GM18867 (cell line): ENCODE results near the gene ZFP62.
"Not testable (repeated sequence)": the region's sequence is repeated elsewhere in the genome, so short reads cannot be mapped to it uniquely, and the experiment has no call there.

Experiments used
- ATAC-seq: cut with Tn5 transposase; IDR thresholded peaks from one replicate; pipeline ENCODE4 v1.9.1; 2021; ENCODE audit warnings: mild to moderate bottlenecking, moderate library complexity; ENCODE audit not compliant: unreplicated experiment

Gene ZFP62

DNA sequence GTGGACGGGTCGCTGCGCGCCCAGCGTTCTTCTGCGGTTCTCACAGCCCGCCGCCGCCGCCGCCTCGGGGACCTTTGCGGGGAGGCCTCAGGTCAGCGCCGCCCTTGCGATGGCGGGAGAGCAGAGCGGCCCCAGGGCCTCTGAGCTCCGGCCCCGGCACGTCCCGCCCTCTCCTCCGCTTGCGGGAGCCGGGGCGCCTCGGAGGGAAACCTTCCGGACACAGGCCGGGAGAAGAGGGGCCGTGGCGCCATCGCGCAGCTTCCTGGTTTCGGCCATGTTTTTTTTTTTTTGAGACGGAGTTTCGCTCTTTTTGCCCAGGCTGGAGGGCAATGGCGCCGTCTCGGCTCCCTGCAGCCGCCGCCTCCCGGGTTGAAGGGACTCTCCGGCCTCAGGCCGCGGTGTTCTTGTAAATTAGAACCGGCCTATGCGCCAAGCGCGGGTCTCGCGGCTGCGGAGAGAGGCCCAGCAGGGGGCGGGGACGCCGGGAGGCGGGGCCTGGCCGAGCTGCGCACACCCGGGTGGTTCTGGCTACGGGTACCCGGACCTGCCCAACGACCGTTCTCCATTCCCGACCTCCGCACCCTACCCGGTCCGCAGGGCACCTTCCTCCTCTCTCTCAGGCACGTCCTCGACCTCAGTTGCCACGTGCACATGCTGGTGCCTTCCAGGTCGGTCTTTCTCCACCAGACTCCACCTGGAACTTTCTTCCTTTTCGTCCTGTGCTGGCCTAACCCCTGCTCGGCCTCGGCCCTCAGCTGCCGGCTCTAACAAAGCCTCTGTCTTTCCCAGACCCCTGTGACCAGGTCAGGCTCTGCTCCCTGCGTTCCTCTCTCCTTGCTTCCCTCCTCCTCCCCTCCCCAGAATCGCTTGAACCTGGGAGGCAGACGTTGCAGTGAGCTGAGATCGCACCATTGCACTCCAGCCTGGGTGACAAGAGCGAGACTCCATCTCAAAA lies 29.7 kb downstream of the ZFP62 start:
- peak; percentile 68 for ATAC-seq

DNA sequence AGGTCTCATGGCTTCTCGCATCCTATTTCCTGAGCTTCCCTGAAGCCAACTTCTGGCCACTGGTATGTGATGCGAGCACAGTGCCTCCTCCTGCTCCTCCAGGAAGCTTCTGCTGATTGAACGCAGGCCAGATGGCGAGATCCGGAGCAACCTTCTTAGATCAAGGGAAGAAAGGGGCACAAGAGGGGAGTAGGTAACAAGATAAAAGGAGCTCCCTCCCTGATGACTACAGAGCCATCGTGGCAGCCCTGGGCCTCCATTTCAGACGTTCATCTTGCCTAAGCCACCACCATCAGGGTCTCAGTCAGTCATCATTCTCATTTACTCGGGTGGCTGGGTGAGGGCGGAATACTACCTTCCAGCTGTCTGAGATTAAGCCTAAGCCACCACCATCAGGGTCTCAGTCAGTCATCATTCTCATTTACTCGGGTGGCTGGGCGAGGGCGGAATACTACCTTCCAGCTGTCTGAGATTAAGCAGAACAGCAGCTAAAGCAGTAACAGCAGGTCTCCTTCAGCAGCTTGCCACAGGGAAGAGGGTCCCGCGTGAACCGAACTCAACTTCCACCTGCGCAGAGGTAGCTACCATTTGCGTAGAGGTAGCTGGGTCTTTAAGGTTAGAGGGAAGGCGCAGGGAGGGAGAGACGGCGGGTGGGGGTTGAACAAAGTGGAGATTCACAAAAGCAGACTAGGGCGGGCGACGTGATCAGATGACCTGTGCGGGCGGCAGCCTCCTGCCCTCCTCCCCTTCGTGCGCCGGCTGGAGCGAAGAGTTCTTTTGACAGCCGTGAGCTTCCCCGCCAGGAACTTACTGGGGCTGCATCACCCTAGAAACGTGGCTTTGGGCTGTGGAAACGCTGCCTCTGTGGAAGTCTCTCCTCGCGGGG lies 30.6 kb downstream of the ZFP62 start:
- ATAC-seq: peak; percentile 51

DNA sequence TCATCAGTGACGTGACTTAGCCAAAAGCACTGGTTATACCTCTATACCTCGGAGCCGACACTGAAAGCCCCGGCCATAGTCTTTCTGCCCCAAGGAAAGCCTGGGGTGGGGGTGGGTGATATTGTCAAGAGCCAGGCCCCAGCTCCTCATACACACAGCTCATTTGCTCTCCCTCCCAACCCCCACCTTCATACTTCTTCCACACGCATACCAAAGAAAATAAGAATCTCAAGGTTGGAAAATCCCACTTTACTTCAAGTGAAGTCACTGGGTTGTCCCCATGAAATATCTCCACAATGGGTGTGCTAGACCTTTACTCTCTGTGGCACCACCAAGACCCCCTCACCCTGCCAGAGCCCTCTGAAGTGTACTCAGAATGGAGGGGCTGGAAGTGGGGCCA lies 31.4 kb downstream of the ZFP62 start:
- ATAC-seq: no peak

DNA sequence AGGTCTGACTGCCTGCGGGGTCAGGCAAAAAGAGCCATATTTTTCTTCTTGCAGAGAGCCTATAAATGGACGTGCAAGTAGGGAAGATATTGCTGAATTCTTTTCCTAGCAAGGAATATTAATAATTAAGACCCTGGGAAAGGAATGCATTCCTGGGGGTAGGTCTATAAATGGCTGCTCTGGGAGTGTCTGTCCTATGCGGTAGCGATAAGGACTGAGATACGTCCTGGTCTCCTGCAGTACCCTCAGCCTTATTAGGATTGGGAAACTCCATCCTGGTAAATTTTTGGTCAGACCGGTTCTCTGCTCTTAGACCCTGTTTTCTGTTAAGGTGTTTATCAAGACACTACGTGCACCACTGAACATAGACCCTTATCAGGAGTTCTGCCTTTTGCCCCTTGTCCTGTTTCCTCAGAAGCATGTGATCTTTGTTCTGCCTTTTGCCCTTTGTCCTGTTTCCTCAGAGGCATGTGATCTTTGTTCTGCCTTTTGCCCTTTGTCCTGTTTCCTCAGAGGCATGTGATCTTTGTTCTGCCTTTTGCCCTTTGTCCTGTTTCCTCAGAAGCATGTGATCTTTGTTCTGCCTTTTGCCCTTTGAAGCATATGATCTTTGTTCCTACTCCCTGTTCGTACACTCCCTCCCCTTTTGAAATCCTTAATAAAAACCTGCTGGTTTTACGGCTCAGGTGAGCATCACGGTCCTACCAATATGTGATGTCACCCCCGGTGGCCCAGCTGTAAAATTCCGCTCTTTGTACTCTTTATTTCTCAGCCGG lies 32.1 kb downstream of the ZFP62 start:
- ATAC-seq: not testable (repeated sequence)

DNA sequence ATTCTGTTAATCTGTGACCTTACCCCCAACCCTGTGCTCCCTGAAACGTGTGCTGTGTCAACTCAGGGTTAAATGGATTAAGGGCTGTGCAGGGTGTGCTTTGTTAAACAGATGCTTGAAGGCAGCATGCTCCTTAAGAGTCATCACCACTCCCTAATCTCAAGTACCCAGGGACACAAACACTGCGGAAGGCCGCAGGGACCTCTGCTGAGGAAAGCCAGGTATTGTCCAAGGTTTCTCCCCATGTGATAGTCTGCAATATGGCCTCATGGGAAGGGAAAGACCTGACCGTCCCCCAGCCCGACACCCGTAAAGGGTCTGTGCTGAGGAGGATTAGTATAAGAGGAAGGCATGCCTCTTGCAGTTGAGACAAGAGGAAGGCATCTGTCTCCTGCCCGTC lies 33.7 kb downstream of the ZFP62 start:
- ATAC-seq: not testable (repeated sequence)

DNA sequence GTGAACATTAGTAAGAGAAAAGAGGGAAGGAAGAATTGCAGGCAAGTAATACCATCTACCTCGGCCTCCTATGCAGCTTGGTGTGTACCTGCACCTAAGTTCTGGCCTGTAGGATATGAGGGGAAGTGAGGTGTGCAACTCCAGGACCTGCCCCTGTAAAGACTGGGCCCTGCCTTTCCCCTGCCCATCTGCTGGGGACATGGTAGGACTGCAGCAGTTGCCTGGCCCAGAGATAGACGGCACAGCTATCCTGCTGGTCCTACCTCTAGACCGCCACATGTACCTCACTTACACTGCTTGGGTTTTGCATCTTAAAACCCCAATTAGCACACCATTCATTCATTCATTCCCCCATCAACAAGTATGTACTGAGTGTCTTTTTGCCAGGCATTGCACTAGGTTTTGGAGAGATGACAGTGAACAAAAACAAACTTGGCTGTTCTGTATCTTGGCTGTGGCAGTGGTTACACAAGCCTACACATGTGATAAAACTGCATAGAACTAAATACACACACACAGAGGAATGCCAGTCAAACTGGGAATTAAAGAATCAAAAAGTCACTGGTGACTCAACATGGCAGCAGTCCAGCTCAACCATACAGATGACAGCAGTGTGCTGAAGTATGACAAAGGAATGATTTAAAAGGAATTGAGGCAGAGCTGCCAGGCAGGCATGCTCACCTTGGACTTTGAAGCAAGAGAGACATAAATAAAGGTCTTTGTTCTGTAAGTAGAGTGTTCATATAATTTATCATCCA lies 35.1 kb downstream of the ZFP62 start:
- ATAC-seq: no peak

DNA sequence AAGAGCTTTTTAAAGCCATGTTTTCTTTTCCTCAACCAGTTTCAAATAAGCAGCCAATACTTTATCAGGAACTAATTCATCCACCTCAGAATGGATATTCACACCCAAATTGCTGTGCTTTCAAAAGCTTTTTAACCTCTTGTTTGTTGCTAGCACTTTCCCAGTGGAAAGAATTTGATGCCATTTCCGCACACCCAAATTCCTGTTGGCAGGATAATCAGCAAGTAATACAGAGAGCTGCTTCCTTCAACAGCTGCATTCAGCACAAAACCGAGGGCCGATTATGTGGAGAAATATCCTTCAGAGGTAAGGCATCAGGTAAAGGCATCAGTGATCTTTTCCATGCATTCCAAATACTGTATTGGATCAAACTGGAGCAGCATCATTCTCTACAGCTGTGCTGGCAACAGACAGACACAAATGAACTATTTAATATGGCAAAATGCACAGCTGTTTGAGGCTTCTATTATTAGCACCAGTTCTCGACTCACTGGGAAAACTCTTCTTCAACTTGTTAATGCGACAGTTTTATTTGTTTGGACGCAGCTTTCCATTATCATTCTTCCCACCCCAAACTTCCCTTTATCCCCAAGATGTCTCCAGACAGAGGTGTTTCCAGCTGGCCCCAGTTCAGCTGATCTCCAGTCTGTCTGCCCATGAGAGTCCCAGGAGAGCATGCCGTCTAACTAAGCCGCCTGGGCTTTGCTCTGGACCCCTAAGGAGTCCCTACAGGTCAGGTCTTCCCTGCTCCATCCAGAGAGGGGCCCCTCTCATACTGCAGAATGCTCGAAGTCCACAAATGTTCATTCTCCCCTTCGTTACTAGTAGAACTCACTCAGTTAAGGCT lies 36.2 kb downstream of the ZFP62 start:
- ATAC-seq: no peak

DNA sequence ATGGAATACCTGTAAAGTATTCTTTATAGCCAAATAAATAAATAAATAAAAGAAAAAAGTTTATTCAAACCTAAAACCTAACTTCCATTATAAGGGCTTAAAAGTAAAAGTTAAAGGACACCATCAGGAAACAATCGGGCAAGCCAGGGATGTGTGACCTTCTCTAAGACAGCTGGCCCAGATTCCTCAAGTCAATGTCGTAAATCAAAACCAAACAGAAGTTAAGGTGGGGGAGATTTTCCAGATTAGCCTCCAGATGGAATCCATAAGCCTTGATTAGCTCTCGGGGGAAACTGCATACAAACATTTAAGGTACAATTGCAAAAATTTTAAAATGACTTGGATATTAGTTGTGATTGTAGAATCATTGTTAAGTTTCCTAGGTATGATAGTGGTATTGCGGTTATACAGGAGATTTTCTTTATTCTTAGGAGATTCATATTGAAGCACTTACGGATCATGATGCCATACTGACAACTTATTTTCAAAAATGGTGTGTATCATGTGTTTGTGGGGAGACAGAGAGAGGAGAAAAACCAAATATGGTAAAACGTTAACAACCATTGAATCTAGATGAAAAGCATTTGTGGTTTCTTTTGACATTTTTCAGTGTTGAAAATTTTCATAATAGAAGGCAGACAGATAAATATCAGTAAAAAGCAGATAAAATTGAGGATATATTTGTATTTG lies 37.0 kb downstream of the ZFP62 start:
- ATAC-seq: no peak

DNA sequence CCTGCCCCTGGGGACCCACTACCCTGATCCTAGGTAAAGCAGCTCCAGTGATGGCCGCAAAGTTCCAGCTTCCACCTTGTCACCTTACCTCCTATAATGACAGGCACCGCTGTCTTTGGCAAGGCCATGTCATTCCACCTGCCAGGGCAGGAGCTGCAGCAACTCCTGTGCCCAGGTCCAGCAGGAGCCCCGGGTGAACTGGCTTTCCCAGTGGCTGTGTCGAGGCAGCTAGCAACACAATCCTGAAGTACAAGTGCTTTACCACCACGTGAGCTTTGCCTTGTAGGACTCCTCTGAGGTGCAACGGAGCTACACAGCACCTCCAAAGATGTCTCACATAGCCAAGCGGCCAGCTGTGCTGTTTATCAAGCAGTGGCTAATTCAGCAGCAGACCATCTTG lies 37.7 kb downstream of the ZFP62 start:
- no peak for ATAC-seq

DNA sequence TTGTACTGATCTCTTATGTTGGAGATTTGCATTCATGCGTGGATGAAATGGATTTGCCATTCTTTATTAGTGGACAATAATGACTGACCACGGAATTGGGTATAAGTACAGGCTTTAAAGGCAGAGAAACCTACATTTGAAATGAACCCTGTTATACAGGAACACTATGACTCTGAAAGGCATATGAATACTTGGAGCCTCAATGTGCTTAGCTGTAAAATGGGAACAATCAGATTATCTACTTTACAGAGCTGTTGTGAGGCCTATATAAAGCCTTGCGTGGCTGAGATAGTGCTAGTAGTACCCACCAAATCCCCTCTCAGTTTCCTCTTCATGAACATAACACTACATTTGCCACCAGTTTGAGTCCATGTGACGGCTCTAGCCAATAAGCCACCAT lies 39.5 kb downstream of the ZFP62 start:
- ATAC-seq: no peak

DNA sequence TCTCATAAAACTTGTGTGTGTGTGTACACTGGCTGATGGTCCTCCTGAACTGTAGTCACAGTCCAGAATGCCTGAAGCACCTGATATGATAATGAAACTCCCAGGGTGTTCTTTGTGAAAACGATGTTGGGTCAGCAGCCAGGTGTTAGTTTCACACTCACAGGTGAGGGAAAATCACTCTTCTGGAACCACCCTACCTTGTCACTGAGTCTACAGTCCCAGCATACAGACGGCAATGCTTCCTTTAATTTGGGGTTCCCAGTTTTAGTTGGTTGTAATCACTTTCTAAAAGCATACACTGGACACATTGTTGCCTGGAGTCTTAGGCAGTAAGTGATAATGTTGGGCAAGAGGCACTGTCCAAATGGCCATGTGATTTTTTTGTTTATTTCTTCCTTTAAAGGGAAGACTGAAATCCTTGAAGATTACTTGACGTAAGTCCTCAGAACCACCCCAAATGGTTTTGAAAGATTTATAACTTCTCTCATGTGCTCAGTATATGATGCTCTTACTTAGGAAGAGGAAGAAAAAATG lies 40.2 kb downstream of the ZFP62 start:
- peak; percentile 83 for ATAC-seq

DNA sequence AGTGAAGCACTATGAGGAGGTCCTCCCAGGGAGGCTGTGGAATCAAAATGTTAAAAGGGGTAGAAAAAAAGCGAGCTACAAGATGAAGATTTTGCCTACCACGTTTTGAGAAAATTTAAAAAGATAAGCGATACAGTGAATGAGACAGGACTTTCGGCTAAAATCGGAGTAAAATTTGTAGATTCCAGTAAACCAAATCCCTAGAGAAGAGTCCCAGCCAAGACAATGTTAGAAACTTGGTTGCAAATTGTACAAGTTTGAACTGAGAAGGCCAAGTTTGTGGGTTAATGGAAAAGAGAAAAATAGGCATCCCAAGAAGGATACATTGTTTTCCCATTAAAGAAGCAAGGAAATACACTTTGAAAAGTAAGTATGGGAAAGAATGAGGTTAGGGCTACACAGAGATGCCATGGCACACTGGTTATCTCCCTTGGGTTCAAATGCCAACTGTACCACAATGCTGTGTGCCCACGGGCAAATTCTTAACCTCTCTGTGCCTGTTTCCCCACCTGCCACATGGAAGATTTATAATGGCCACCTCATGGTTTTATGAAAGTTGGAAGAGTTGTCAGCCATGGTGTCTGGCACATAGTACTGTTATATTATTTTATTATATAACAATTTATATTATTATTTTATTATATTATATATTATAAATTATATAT lies 42.3 kb downstream of the ZFP62 start:
- ATAC-seq: no peak

DNA sequence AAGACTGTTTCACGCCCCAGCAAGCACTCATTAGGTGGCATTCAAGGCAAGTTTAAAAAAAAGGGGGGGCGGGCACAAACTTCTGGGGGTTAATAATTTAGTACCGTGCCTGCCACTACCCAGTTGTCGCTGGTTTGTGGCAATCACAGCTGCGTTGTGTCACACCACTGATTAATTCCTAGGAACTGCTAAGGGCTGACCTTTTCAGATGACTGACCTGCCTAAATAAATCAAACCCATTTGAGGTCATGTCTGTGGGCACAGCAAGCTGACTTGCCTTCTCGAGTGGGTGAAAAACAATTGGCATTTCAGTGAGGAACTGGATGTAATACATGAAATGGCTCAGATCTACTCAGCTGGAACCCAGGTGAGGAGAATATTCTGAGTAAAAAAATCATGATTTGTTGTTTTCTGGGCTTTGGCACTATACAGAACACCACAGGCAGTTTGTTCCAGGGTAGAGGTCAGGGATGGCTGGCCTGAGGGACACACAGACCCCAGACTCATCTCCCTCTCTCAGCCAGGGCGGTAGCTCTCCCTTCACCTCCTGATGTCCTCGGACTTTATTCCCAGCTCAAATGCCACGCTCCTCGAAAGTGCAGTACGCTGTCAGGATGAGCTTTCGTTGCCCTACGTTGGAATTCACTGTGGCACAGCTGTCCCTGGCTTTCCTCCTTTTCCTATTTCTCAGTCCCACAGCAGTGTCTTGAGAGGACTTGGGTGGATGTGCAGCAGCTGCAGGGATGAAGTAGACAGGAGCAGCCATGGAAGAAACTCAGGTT lies 43.0 kb downstream of the ZFP62 start:
- peak; percentile 27 for ATAC-seq

DNA sequence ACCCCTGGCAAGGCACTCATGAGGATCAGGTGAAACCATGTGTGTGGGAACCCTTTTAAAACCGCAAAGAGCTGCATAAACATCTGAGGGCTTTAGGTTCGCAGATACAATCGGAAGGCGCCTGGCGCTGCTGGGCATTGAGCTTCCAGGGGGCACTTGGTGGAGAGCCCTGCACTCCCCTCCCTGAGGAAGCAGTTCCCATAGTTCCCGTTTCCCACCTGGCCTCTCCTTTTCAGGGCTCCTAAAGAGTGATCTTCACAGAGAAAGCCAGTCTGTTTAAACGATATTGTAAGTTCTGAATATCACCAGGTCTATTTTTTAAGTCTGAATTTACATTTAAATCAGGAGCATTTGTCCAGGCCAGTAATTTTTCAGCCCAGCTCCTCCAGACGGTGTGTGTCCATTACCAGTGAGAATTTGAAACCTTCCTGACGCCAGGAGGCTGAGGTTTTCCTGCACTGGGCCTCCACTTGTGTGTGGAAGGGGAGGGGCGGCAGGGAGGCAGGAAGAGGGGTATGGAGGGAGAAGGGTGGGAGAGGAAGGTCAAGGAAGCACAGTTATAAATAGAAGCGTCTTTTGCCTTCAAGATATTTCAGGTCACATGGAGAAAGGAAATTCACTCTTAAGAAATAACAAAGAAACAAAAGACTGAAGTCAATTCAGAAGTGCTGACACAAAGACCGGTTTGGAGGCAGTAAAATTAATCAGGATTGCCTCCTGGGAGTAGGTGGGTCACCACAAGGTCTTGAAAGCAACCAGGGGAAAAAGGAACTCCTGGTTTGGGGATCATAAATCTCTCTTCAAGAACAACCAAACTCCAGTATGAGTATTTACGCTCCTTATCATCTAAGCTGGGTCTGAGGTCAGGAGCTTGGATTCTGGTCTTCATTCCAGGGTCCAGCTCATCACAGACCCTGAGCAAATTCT lies 44.2 kb downstream of the ZFP62 start:
- no peak for ATAC-seq

DNA sequence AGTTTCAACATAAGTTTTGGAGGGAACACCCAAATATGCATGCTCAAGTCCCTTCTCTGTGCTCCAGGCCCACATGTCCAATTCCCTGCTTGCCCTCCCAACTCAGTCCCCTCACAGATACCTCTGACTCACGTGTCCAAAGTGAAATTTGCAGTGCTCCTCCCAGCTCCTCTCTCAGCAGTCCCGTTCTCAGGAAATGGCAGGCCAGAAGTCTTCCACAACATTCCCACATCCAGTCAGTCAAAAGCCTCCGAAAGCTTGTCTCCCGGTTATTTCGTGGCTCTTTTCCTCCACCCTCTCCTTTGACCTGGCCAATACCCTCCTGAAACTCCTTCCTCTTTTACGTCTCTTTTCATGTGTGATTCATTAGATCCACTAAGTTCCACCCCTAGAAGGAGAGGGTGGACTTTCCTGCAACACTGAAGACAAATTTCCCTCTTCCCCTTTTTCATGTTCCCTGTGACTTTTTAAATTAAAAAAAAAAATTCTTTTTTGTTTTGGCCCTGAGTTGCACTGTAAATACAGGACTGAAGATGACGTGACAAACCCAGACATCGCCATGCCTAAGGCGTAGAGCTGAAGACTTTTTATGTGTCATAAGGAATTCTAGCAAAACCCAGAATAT lies 45.7 kb downstream of the ZFP62 start:
- ATAC-seq: no peak

DNA sequence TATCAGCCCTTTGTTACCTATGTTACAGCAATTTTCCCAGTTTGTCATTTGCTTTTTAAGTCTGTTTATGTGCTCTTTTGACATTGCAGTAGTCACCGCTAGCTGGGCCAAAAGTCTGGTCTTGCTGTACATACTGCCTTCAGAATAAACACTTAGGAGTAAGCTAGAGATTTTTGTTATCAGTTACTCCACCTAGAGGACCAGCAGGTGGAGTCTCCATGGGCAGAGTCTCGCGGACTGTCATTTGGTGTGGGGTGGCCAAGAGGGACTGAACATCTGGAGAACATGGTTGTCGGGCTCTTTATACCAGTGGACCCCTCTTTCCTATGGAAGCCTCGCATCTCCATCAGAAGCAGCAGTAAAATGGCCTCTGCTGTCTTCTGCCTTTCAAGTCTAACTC lies 47.7 kb downstream of the ZFP62 start:
- ATAC-seq: no peak
